GM18508 (cell line): ENCODE results near the gene ABCA13.

ENCODE experiments used
- ATAC-seq: cut with Tn5 transposase; IDR thresholded peaks from one replicate; pipeline ENCODE4 v1.9.1; 2021; ENCODE audit warnings: moderate number of reproducible peaks; ENCODE audit not compliant: insufficient read depth, unreplicated experiment

Gene ABCA13

DNA sequence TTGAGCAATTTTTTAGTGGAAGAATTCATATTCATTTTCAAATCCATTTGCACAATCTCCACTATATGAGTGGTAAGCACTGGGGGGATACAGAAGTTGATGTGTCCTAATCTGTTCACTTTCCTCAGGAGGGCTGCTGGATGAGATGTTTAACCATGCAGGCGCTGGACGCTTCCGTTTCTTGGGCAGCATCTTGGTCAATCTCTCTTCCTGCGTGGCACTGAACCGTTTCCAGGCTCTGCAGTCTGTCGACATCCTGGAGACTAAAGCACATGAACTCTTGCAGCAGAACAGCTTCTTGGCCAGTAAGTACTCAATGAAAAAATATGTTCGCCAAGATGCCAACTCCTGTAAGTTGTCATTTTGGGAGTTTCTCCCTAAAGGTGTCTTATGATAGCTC lies 179.3 kb downstream of the ABCA13 start:
- no peak for ATAC-seq

DNA sequence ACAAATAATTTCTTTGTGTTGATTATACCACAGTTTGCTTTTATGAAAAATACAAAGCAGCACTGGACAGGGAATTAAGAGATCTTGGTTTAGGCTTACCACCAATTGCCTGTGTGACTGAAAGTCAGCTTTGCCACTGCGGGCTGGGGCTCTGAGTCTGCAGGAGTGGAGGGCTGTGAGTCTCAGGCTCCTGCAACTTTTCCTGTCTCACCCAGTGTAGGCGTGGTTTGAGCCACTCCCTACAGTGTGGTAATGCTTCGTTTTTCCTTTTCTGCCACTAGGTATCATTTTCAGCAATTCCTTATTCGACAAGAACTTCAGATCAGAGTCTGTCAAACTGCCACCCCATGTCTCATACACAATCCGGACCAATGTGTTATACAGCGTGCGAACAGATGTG lies 180.6 kb downstream of the ABCA13 start:
- ATAC-seq = no peak

DNA sequence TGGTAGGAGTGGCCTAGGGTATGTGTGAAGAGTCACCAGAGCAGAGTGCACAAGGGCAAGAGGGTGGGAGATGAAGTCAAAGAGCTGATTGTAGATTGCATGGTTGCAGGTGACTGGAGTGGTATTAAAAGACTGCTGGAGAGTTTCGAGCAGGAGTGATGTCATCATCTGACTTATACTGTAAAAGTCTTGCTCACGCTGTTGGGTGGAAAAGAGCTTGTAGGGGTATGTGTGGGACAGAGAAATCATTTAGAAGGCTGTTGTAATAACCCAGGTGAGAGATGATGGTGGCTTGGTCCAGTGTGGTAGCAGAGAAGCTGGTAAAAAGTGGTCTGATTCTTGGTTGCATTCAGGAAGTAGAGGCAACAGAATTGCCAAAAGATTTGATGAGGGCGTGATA lies 184.1 kb downstream of the ABCA13 start:
- no peak for ATAC-seq

DNA sequence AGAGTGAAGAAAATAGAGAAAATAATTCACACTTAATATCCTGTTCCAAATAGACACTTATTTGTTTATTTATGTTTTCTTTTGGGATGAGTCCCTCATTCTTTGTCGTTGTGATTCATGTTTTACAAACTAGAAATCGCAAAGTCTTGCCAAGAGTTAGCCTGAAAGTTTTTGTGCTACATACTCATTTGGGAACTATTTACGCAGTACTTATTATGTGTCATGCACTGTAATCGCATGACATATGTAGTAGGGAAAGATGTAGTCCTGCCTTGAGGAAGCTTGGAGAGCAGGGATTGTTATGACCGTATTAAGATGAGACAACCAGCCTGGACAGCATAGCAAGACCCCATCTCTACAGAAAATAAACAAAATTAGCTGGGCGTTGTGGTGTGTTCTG lies 189.3 kb downstream of the ABCA13 start:
- ATAC-seq = no peak

DNA sequence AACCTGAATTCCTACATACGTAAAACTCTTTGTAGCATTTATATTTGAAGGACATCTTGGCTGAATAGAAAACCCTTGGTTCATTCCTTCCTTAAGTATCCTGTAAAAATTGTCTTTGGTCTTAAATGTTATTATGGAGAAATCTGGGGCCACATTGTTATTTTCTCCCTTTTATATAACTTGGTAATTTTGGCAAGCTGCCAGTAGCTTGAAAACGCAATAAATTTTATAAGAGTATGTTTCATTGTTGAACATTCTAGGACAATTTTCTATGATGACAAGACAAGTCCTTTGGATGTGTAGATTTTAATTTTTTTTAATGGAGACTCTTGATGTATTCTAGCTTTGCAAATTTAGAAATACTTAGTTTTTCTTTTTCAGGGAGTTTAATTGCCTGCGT lies 191.9 kb downstream of the ABCA13 start:
- ATAC-seq = no peak

DNA sequence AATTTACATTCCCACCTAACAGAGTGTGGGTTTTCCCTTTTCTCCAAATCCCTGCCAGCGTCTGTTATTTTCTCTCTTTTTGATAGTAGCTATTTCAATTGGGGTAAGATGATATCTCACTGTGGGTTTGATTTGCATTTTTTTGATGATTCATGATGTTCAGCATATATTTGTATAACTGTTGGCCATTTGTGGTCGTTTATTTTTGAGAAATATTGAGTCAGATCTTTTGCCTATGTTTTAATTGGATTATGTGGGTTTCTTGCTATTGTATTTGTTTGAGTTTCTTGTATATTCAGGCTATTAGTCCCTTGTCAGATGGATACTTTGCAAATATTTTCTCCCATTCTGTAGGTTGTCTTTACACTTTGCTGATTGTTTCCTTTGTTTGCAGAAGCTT lies 193.8 kb downstream of the ABCA13 start:
- no peak for ATAC-seq

DNA sequence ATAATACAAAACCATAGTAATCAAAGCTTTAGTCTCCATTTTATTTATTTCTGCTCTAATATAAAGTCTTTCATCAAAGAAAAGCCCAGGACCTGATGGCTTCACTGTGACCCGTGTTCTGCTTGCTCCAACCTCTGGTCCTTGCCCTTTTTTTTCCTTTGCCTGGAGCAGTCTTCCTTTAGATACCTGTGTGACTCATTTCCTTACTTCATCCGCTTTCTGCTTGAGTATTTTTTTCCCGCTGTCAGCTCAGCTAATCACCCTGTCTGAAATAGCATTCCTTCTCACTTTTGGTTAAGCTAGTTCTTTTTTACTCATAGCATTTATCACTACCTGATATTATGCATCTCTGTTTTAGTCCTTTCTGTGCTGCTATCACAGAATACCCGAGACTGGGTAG lies 194.8 kb downstream of the ABCA13 start:
- ATAC-seq = no peak

DNA sequence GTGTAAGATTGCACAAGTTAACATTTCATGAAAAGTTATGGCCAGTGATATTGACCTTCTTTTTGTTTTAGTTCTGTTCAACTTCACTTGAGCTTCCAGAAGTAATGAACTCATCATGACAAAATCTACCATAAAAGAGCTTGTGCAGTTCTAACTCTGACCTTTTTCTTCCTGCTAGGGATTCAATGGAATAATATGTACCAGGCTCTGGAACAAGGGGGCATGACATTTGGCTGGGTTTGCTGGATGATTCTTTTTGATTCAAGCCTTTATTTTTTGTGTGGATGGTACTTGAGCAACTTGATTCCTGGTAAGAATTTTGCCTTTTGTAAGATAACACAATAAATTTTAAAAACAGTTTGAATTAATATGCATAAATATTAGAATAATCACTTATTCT lies 205.0 kb downstream of the ABCA13 start:
- ATAC-seq = no peak

DNA sequence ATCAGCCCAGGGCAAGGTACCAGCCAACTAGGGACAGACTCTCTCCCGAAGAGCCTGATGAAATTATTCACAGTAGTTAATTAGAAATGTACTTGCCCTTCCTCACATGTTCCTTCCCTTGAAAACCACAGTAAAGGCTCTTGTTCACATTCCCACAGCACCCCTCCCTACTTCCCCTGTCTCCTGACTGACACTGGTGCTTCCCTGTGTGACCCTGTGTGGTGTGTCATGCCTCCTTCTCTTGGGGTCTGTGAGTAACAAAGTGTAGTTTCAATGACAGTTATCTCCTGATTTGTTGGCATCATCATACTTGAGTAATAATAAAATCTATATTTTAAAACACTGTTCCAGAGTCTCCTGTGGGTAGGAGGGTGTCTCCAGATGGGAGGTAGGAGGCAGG lies 209.7 kb downstream of the ABCA13 start:
- ATAC-seq = no peak

DNA sequence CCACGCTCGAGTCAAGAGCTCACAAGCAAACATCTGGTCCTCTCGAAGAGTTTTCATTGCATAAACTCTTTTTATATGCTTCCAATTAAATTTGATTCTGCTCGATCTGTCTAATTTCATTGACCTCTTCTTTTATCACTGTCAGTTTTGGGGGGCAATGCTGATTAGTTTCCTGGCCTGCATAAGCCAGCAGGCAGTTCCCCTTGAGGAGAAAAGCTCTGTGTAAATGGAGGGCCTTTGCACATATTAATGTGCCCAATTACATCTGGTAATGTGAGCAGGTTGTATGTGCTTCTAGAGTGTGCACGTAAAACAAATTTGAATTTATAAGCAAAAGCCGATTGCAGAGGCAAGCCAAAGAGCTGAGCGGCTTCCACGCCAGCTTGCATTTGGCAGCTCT lies 210.3 kb downstream of the ABCA13 start:
- ATAC-seq = no peak

DNA sequence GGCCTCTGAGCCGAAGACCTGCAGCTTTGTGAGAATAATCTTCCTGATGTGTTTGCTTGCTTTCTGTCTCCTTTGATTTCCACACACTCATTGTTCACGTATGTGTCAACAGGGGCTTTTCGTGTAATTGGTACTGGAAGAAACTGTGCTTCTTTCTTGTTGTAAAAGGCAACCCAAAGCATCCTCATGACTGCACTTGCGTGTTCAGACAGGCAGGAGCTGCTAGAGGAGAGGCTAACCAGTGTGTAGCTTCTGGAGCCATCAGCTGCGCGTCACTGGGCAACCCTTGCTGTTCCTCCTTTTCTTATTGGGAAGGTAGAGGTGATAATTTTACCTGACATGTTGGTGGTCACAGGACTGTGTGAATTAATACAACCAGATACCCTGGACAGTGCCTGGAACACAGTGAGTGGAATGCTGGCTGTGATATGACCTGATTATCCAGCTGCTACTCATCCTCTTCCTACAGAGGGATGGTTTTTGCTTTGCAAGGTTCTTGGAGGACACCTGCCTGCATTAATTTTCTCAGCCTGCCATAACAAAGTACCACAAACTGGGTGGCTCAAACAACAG lies 213.0 kb downstream of the ABCA13 start:
- no peak for ATAC-seq

DNA sequence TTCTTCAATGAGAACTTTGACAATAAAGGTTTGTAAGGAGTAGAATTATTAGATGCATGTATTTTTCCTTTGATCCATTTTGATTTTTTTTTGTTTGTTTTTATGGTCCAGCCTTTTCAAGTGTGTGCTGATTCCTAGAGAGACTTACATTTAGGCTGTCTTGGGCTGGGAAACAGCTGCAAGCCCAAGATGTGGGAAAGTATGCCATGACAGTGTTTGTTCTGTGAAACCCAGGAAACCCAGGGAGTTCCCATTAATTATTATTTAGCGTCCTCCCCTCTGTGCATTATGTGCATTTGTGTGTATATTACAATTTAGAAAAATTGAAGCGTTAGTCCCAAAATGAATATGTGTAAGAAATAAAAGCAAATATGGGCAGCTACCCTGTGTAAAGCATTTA lies 216.7 kb downstream of the ABCA13 start:
- no peak for ATAC-seq

DNA sequence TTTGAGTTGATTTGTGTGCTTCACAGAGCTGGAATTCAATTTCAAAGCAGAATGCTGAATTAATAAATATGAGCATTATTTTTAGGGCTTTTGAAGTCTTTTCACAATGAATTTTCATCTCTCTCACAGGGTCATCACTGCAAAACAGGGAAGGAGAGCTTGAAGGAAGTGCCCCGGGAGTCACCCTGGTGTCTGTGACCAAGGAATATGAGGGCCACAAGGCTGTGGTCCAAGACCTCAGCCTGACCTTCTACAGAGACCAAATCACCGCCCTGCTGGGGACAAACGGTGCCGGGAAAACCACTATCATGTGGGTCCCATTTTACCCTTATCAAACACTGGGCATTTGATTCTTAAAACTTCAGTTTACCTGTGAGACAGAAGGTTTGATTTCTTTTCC lies 217.7 kb downstream of the ABCA13 start:
- ATAC-seq = no peak

DNA sequence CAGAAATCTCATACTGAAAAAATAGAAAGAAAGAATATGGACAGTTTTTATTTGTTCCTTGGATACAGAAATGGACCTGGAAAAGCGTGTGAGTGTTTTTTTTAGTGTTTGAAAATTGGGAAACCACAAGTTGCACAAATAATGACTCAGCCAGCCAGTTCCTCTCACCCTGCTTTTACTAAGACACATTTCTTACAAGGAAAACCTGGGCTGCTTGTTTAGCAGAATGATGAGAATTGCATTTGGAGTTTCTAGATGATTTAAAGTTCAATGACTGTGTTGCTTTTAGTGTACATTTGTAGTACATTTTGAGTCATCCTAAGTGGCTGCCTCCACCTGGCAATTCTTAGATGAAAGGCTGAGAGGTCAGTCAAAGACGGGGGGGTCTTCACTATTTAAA lies 218.7 kb downstream of the ABCA13 start:
- no peak for ATAC-seq

DNA sequence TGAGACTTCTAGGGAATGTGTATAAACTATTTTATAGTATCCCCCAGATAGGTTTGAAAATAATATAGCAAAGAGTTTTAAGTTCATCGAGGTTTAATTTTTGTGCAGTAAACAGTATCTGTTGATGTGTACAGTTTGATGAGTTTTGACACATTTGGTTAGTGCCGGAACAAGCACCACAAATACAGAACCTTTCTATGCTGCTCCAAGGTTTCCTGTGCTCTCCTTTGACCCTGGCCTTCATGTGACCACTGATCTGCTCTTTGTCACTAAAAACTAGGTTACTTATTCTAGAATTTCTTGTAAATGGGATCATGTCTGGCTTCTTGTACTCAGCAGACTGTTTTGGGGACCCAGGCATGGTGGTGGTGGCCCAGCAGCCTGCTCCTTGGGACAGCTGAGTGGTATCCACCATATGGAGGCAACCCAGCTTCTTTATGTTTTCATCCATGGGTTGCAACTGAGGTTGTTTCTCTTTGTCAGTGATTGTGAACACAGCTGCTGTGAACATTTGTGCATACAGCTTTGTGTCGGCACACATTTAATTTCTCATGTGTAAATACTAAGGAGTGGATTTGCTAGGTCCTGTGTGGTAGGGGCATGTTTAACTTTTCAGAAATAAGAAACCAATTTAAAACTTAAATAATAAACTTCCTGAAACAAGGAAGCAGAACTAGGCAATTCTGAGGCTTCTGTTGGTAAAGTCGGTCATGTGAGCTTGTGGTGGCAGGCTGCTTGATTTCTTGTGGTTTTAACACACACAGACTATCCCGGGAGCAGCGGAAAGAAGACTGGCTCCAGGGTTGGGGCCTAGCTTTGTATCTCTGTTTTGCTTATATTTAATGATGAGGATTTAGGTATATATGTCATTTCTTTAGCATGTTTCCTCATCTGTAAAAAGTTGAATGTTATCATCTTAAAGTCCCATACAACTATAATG lies 219.4 kb downstream of the ABCA13 start:
- ATAC-seq = no peak

DNA sequence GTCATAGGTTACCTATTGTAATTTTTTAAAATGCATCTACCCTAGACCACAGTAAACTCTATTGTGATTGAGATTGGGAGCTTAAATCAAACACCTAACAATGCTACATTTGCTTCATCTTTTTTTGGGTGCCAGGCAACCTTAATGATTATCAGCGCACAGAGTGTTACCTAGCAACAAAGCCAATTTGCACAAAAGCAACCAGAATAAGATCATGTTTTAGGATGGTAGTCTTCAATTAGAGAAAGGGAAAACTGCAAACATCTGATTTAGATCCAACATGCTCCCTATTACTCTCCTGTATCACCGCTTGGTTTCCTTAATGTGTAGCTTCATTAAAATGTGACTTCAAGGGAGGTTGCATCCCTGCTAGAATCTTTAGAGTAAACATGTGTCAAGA lies 226.9 kb downstream of the ABCA13 start:
- no peak for ATAC-seq

DNA sequence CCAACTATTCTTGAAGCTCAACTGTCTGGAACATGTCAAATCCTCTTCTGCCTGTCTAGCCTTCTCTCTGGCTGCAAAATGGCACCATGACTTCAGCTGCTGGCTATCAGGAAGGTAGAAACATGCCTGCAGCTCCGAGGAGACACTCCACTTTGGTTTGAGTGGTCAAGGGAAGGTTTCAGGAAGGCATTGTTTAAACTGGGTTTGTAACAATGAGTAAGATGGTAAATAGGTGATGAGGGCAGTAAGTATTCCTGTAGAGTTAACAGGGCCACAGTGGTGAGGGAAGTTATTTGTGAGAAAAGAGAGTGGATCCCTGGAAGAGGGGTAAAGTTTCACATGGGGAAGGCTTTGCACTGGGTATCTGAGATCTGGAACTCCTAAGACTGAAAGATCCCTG lies 231.5 kb downstream of the ABCA13 start:
- ATAC-seq = no peak

DNA sequence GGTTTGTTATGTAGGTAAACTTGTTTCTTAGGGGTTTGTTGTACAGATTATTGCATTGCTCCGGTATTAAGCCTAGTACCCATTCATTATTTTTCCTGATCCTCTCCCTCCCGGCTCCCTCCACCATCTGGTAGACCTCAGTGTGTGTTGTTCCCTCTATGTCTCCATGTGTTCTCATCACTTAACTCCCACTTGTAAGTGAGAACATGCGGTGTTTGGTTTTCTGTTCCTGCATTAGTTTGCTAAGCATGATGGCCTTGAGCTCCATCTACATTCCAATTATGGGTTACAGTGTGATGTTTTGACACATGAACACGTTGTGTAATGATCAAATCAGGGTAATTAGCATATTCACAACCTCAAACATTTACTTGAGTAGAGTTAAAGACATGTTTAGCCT lies 237.5 kb downstream of the ABCA13 start:
- no peak for ATAC-seq

DNA sequence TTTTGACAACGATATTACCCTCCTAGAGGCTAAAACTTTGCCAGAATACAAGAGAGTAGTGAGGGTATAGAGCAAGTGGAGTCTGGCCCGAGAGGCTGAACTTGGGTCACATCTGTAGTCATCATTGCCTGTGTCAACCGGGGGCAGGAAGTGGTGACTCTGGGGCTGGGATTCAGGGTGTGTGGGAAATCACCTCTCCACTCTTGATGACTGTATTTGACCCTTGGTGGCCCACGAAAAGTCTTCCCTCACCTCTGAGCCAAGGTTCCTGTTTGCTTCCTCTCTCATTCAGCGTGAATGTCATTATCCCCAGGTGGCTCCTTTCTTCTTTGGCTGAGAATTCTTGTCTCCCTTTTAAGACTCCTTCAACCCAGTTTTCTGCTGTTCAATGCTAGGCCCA lies 240.4 kb downstream of the ABCA13 start:
- ATAC-seq = no peak

DNA sequence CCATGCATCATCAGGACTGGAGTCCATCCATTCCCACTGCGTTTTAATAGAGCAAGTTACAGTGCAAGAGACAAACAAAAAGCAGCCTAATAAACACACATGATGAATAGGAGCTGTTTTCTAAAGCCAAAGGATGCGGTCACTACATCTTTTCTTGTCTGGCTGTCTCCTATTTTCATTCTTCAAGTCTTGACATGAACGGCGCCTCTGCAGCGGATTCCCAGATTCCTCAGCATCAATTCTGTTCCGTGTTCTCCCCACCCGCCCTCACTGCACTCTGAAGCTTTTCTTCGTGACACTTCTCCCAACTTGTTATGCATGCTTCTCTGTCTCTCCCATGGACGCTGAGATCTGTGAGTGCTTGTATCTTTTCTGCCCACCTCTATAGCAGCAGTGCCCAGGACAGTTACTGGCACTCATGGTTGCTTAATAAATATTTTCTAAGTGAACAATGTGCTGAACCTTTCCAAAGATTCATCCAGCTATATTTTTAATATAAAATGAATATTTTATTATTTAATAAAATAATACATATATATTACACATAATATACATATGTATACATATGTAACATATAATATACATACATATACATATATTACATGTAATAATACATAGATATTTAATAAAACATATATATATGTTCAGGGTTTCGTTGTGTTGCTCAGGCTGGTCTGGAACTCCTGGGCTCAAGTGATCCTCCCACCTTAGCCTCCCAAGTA lies 242.9 kb downstream of the ABCA13 start:
- ATAC-seq = no peak

DNA sequence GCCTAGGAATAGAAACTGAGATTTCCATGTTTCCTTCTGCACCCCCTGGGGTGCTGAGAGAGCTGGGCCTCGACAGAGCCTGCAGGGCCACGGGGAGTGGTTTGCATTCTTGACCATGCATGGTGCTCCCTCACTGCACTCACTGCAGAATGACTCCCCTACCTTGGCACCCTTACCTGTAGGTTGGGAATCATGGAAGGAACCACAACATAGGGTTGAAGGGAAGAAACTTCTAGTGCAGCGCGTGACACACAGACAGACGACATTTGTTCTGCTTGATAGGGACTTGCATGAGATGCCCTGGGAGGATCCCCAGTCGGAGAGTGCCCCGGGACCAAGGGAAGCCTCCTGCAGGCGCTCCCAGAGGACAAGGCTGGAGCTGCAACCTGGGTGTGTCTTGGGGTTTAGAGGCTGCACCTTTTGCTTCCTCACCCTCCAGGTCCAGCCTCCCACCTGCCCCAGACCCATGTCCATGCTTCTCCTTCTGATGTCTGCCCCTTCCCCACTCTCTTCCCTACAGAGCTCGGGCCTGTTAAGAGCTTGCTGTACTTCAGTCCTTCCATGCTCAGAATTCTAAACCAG lies 245.2 kb downstream of the ABCA13 start:
- no peak for ATAC-seq
